HEK293 (cell line): ENCODE results near the gene LPO.
A peak's percentile ranks its signal among the peaks of the same experiment; 100 is the strongest.

Source experiments
- ATF2 ChIP-seq: fragments of 450-650 bp; formaldehyde crosslinking; IDR thresholded peaks from 2 replicates; pipeline ENCODE4 v1.5.1; 2016; ENCODE audit warnings: missing biosample characterization, missing genetic modification characterization, low read depth
- GFI1B ChIP-seq: fragments of 450-650 bp; formaldehyde crosslinking; IDR thresholded peaks from 2 replicates; pipeline ENCODE4 v1.5.1; 2016; ENCODE audit warnings: missing biosample characterization, missing genetic modification characterization
- HIC1 ChIP-seq: fragments of 450-650 bp; formaldehyde crosslinking; IDR thresholded peaks from 2 replicates; pipeline ENCODE4 v1.5.1; 2016; ENCODE audit warnings: missing biosample characterization, missing genetic modification characterization
- IKZF3 ChIP-seq: fragments of 450-650 bp; IDR thresholded peaks from 2 replicates; pipeline ENCODE4 v1.5.0; 2018; ENCODE audit warnings: missing biosample characterization, mild to moderate bottlenecking, missing genetic modification characterization, moderate library complexity
- MZF1 ChIP-seq: fragments of 450-650 bp; formaldehyde crosslinking; IDR thresholded peaks from 2 replicates; pipeline ENCODE4 v1.5.1; 2017; ENCODE audit warnings: missing biosample characterization, missing genetic modification characterization, borderline replicate concordance
- PBX3 ChIP-seq: sonication (generic); formaldehyde crosslinking; IDR thresholded peaks from 2 replicates; pipeline ENCODE4 v1.8.1; 2022; ENCODE audit warnings: mild to moderate bottlenecking, moderate library complexity, missing genetic modification reagents
- PRDM1 ChIP-seq: fragments of 450-650 bp; formaldehyde crosslinking; IDR thresholded peaks from 2 replicates; pipeline ENCODE4; 2016; ENCODE audit warnings: missing biosample characterization, missing genetic modification characterization
- PRDM2 ChIP-seq: fragments of 450-650 bp; formaldehyde crosslinking; IDR thresholded peaks from 2 replicates; pipeline ENCODE4 v1.5.1; 2016; ENCODE audit warnings: missing biosample characterization, missing genetic modification characterization, borderline replicate concordance
- RBAK ChIP-seq: fragments of 450-650 bp; formaldehyde crosslinking; IDR thresholded peaks from 2 replicates; pipeline ENCODE4 v1.5.1; 2016; ENCODE audit warnings: missing biosample characterization, missing genetic modification characterization
- ZBTB26 ChIP-seq: fragments of 450-650 bp; formaldehyde crosslinking; optimal IDR thresholded peaks from 2 replicates; pipeline ENCODE3; 2016; ENCODE audit warnings: missing biosample characterization, mild to moderate bottlenecking, missing genetic modification characterization
- ZBTB48 ChIP-seq: fragments of 450-650 bp; formaldehyde crosslinking; IDR thresholded peaks from 2 replicates; pipeline ENCODE4 v1.5.1; 2016; ENCODE audit warnings: missing biosample characterization, missing genetic modification characterization
- ZBTB7A ChIP-seq: fragments of 450-650 bp; formaldehyde crosslinking; IDR thresholded peaks from 2 replicates; pipeline ENCODE4 v1.5.1; 2016; ENCODE audit warnings: low read depth, missing biosample characterization, missing genetic modification characterization
- ZFP3 ChIP-seq: fragments of 450-650 bp; formaldehyde crosslinking; IDR thresholded peaks from 2 replicates; pipeline ENCODE4 v1.5.1; 2016; ENCODE audit warnings: low read depth, missing biosample characterization, missing genetic modification characterization
- ZNF121 ChIP-seq: fragments of 450-650 bp; formaldehyde crosslinking; IDR thresholded peaks from 2 replicates; pipeline ENCODE4 v1.5.1; 2016; ENCODE audit warnings: missing biosample characterization, missing genetic modification characterization
- ZNF184 ChIP-seq: fragments of 450-650 bp; IDR thresholded peaks from 2 replicates; pipeline ENCODE4 v1.5.1; 2018; ENCODE audit warnings: missing biosample characterization, mild to moderate bottlenecking, missing genetic modification characterization
- ZNF223 ChIP-seq: fragments of 450-650 bp; formaldehyde crosslinking; IDR thresholded peaks from 2 replicates; pipeline ENCODE4 v1.5.1; 2016; ENCODE audit warnings: missing biosample characterization, missing genetic modification characterization
- ZNF366 ChIP-seq: fragments of 450-650 bp; formaldehyde crosslinking; conservative IDR thresholded peaks from 2 replicates; pipeline ENCODE4 v1.5.1; 2016; ENCODE audit warnings: missing biosample characterization, missing genetic modification characterization
- ZNF426 ChIP-seq: fragments of 450-650 bp; formaldehyde crosslinking; IDR thresholded peaks from 2 replicates; pipeline ENCODE4 v1.5.1; 2017; ENCODE audit warnings: missing biosample characterization, missing genetic modification characterization, mild to moderate bottlenecking, inconsistent platforms, moderate library complexity
- ZNF48 ChIP-seq: fragments of 450-650 bp; formaldehyde crosslinking; IDR thresholded peaks from 2 replicates; pipeline ENCODE4 v1.5.1; 2016; ENCODE audit warnings: missing biosample characterization, missing genetic modification characterization
- ZNF510 ChIP-seq: fragments of 450-650 bp; formaldehyde crosslinking; IDR thresholded peaks from 2 replicates; pipeline ENCODE4 v1.5.1; 2018; ENCODE audit warnings: mild to moderate bottlenecking, missing genetic modification characterization, missing biosample characterization; ENCODE audit not compliant: insufficient replicate concordance
- ZNF529 ChIP-seq: fragments of 450-650 bp; formaldehyde crosslinking; IDR thresholded peaks from 2 replicates; pipeline ENCODE4 v1.5.1; 2017; ENCODE audit warnings: missing genetic modification characterization, missing biosample characterization; ENCODE audit not compliant: insufficient replicate concordance
- ZNF558 ChIP-seq: fragments of 450-650 bp; formaldehyde crosslinking; IDR thresholded peaks from 2 replicates; pipeline ENCODE4 v1.5.1; 2016; ENCODE audit warnings: missing biosample characterization, missing genetic modification characterization
- ZNF692 ChIP-seq: fragments of 450-650 bp; formaldehyde crosslinking; IDR thresholded peaks from 2 replicates; pipeline ENCODE4 v1.5.1; 2016; ENCODE audit warnings: missing biosample characterization, missing genetic modification characterization
- ZNF704 ChIP-seq: fragments of 450-650 bp; formaldehyde crosslinking; IDR thresholded peaks from 2 replicates; pipeline ENCODE4 v1.5.1; 2016; ENCODE audit warnings: missing biosample characterization, missing genetic modification characterization
- ZNF791 ChIP-seq: fragments of 450-650 bp; formaldehyde crosslinking; IDR thresholded peaks from 2 replicates; pipeline ENCODE4 v1.5.1; 2016; ENCODE audit warnings: missing biosample characterization, missing genetic modification characterization
- ZNF843 ChIP-seq: fragments of 450-650 bp; formaldehyde crosslinking; IDR thresholded peaks from 2 replicates; pipeline ENCODE4 v1.5.1; 2016; ENCODE audit warnings: missing biosample characterization, missing genetic modification characterization

Gene LPO

GRCh38 chr17:58224315-58224714, 14.1 kb upstream of the LPO start (continued):
- TF ChIP-seq ATF2 (tag by site-specific recombination) (no peak), ZNF704 (no peak), ZNF121 (tag by site-specific recombination) (no peak), MZF1 (tag by site-specific recombination) (no peak), ZBTB26 (no peak), ZNF510 (tag by site-specific recombination) (no peak), ZNF48 (tag by site-specific recombination) (no peak), ZBTB48 (tag by site-specific recombination) (peak; percentile 25; the same call in 1 of the 2 replicates), IKZF3 (tag by site-specific recombination) (no peak), ZNF791 (tag by site-specific recombination) (no peak), ZNF366 (tag by site-specific recombination) (0 out of 2 replicates have a peak, but pooled peaks have one; percentile 17), ZNF558 (tag by site-specific recombination) (no peak), ZNF184 (tag by site-specific recombination) (0 out of 2 replicates have a peak, but pooled peaks have one; percentile 16), PBX3 (CRISPR knock-in tag) (no peak), RBAK (tag by site-specific recombination) (0 out of 2 replicates have a peak, but pooled peaks have one; percentile 29), GFI1B (tag by site-specific recombination) (no peak), ZBTB7A (tag by site-specific recombination) (no peak), ZNF843 (no peak), ZNF426 (no peak), HIC1 (no peak), PRDM2 (tag by site-specific recombination) (no peak), ZFP3 (tag by site-specific recombination) (no peak), ZNF692 (tag by site-specific recombination) (no peak), ZNF529 (tag by site-specific recombination) (no peak), ZNF223 (no peak), PRDM1 (no peak)
